Panc1 (cell line): ENCODE measurements around the gene DNAJA2.

ENCODE experiments used
- SIN3A ChIP-seq: IDR thresholded peaks from 2 replicates; pipeline ENCODE4 v1.6.1; 2012; ENCODE audit warnings: low read depth, mild to moderate bottlenecking, low read length, moderate library complexity, borderline replicate concordance; ENCODE audit not compliant: insufficient read depth
- TF ChIP-seq, protein P1 (sequence below): fragments of 450-650 bp; IDR thresholded peaks from 2 replicates; pipeline ENCODE4 v1.5.1; 2017; ENCODE audit warnings: mild to moderate bottlenecking

DNA sequence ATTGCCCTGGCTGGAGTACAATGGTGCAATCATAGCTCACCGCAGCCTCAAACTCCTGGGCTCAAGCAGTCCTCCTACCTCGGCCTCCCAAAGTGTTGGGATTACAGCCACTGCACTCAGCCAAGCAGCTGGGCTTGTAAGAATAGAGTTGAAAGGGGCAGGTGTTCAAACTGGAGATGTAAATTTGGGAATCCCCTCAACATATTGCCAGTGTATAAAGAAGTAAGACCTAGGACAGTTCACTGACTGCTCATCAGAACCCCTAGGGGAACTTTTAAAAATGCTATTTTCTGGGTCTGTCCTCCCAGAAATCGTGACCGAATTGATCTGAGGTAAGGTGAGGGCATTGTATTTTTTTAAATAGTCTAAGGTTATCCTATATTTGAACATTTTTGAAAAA lies 8.9 kb upstream of the DNAJA2 start:
- TF ChIP-seq, protein P1, sequence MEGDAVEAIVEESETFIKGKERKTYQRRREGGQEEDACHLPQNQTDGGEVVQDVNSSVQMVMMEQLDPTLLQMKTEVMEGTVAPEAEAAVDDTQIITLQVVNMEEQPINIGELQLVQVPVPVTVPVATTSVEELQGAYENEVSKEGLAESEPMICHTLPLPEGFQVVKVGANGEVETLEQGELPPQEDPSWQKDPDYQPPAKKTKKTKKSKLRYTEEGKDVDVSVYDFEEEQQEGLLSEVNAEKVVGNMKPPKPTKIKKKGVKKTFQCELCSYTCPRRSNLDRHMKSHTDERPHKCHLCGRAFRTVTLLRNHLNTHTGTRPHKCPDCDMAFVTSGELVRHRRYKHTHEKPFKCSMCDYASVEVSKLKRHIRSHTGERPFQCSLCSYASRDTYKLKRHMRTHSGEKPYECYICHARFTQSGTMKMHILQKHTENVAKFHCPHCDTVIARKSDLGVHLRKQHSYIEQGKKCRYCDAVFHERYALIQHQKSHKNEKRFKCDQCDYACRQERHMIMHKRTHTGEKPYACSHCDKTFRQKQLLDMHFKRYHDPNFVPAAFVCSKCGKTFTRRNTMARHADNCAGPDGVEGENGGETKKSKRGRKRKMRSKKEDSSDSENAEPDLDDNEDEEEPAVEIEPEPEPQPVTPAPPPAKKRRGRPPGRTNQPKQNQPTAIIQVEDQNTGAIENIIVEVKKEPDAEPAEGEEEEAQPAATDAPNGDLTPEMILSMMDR: no peak
- no peak for TF ChIP-seq SIN3A
